Measurements from ENCODE around the gene WDR43. TPM values are rescaled to one million over a fixed set of nuclear protein-coding genes. Genes with fewer than 3 reads are reported as not detected.

Gene WDR43
- total RNA-seq, 1 donor from 2014 or later = 32.5 TPM

- H3K4me1 Mint-ChIP-seq (ENCODE audit: low read depth, unreplicated experiment) = no peaks in the 10 kb centered on the region
- no peak for TF ChIP-seq CTCF (IDR thresholded peaks at IDR 0.05; ENCODE audit: partially characterized antibody, unreplicated experiment)
- no peak overlapping the region for H3K27ac Mint-ChIP-seq (ENCODE audit: unreplicated experiment)
- DNase-seq = no peak
- no peak overlapping the region for H3K4me3 Mint-ChIP-seq (ENCODE audit: unreplicated experiment)
- no peaks in the 10 kb centered on the region for H3K9me3 Mint-ChIP-seq (ENCODE audit: unreplicated experiment)
- H3K27me3 Mint-ChIP-seq (ENCODE audit: unreplicated experiment) = no peaks in the 10 kb centered on the region
- H3K36me3 Mint-ChIP-seq (ENCODE audit: unreplicated experiment) = no peaks in the 10 kb centered on the region
Measured at GRCh38 chr2:28908172-28908571, 13.7 kb downstream of the WDR43 start.

- TF ChIP-seq CTCF (IDR thresholded peaks at IDR 0.05; ENCODE audit: partially characterized antibody, unreplicated experiment) = no peak
- no peaks in the 10 kb centered on the region for H3K27me3 Mint-ChIP-seq (ENCODE audit: unreplicated experiment)
- H3K9me3 Mint-ChIP-seq (ENCODE audit: unreplicated experiment) = no peaks in the 10 kb centered on the region
- H3K36me3 Mint-ChIP-seq (ENCODE audit: unreplicated experiment) = no peaks in the 10 kb centered on the region
- no peak overlapping the region for H3K27ac Mint-ChIP-seq (ENCODE audit: unreplicated experiment)
- DNase-seq = no peak
- no peak overlapping the region for H3K4me3 Mint-ChIP-seq (ENCODE audit: unreplicated experiment)
- no peaks in the 10 kb centered on the region for H3K4me1 Mint-ChIP-seq (ENCODE audit: low read depth, unreplicated experiment)
Measured at GRCh38 chr2:28909655-28910353, 15.3 kb downstream of the WDR43 start.

GRCh38 chr2:28915939-28916338 is 21.5 kb downstream of the WDR43 start:
- peaks cover 3% of the 10 kb centered on the region for H3K9me3 Mint-ChIP-seq (ENCODE audit: unreplicated experiment)
- DNase-seq = no peak
- TF ChIP-seq CTCF (IDR thresholded peaks at IDR 0.05; ENCODE audit: partially characterized antibody, unreplicated experiment) = no peak
- no peaks in the 10 kb centered on the region for H3K4me1 Mint-ChIP-seq (ENCODE audit: low read depth, unreplicated experiment)
- H3K27ac Mint-ChIP-seq (ENCODE audit: unreplicated experiment) = no peak overlapping the region
- no peaks in the 10 kb centered on the region for H3K36me3 Mint-ChIP-seq (ENCODE audit: unreplicated experiment)
- no peak overlapping the region for H3K4me3 Mint-ChIP-seq (ENCODE audit: unreplicated experiment)
- H3K27me3 Mint-ChIP-seq (ENCODE audit: unreplicated experiment) = no peaks in the 10 kb centered on the region

- no peak overlapping the region for H3K4me3 Mint-ChIP-seq (ENCODE audit: unreplicated experiment)
- no peaks in the 10 kb centered on the region for H3K4me1 Mint-ChIP-seq (ENCODE audit: low read depth, unreplicated experiment)
- no peak overlapping the region for H3K27ac Mint-ChIP-seq (ENCODE audit: unreplicated experiment)
- H3K27me3 Mint-ChIP-seq (ENCODE audit: unreplicated experiment) = no peaks in the 10 kb centered on the region
- H3K9me3 Mint-ChIP-seq (ENCODE audit: unreplicated experiment) = no peaks in the 10 kb centered on the region
- no peak for DNase-seq
- no peaks in the 10 kb centered on the region for H3K36me3 Mint-ChIP-seq (ENCODE audit: unreplicated experiment)
- no peak for TF ChIP-seq CTCF (IDR thresholded peaks at IDR 0.05; ENCODE audit: partially characterized antibody, unreplicated experiment)
Measured at GRCh38 chr2:28926847-28927246, 32.4 kb downstream of the WDR43 start.

GRCh38 chr2:28927469-28927868 is 33.0 kb downstream of the WDR43 start:
- no peak for DNase-seq
- Mint-ChIP-seq H3K9me3 (ENCODE audit: unreplicated experiment) (no peaks in the 10 kb centered on the region), H3K36me3 (ENCODE audit: unreplicated experiment) (no peaks in the 10 kb centered on the region), H3K27me3 (ENCODE audit: unreplicated experiment) (no peaks in the 10 kb centered on the region), H3K4me3 (ENCODE audit: unreplicated experiment) (no peak overlapping the region), H3K27ac (ENCODE audit: unreplicated experiment) (no peak overlapping the region), H3K4me1 (ENCODE audit: low read depth, unreplicated experiment) (no peaks in the 10 kb centered on the region)
- TF ChIP-seq CTCF (IDR thresholded peaks at IDR 0.05; ENCODE audit: partially characterized antibody, unreplicated experiment) = no peak
